Measurements from ENCODE around the gene NUP214. TPM values are rescaled to one million over a fixed set of nuclear protein-coding genes. Genes with fewer than 3 reads are reported as not detected.
"Not testable (repeated sequence)": the region's sequence is repeated elsewhere in the genome, so short reads cannot be mapped to it uniquely, and the experiment has no call there.

The NUP214 gene
- total RNA-seq, 5 donors from 2014 or later (not counting 1 experiment from before 2014, with no cell fraction given), result 66.7 to 106 (median 68.5) TPM

DNA sequence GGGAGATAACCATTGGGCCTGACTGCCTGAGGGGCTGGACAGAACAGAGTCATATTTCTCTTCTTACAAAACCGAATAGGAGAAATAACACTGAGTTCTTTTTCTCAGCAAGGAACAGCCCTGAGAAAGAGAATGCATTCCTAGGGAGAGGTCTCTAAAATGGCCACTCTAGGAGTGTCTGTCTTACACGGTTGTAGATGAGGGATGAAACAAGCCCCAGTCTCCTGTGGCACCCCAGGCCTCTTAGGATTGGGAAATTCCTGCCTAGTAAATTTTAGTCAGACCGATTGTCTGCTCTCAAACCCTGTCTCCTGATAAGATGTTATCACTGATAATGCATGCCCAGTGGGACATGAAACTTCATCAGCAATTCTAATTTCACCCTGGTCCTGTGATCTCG, 86.5 kb downstream of the NUP214 start:
- H3K9me3 Mint-ChIP-seq, result peaks cover 4 to 28% (median 18%) of the 10 kb centered on the region in 3 donors
- H3K4me3 ChIP-seq (ENCODE audit: control insufficient read depth in 1 of 2, extremely low read depth in 1 of 2, low read length in 1 of 2); CTCF ChIA-PET; POLR2A ChIA-PET; H3K27ac Mint-ChIP-seq; H3K27ac ChIP-seq (ENCODE audit: low read length); H3K27me3 ChIP-seq (replicated peaks in 1 of 2; ENCODE audit: control insufficient read depth in 2 of 2, extremely low read depth in 1 of 2, insufficient read depth in 2 of 2, low read length in 1 of 2); DNase-seq; H3K4me3 Mint-ChIP-seq; ATAC-seq (replicated peaks in 1 of 4); H3K4me1 Mint-ChIP-seq; H3K9me3 ChIP-seq; H3K4me1 ChIP-seq (ENCODE audit: control insufficient read depth in 1 of 2, extremely low read depth in 1 of 2, insufficient read depth in 2 of 2, low read length in 2 of 2); H3K27me3 Mint-ChIP-seq: not testable (repeated sequence)
- peaks cover 67% of the 10 kb centered on the region for H3K36me3 Mint-ChIP-seq
- WGBS (ENCODE audit: insufficient coverage), result 100% methylated on average over 3 of the region's 4 CpGs
- peaks cover 3 to 17% of the 10 kb centered on the region in 2 donors for H3K36me3 ChIP-seq (ENCODE audit: control insufficient read depth in 2 of 2, extremely low read depth in 1 of 2, insufficient read depth in 1 of 2, low read length in 1 of 2)

DNA sequence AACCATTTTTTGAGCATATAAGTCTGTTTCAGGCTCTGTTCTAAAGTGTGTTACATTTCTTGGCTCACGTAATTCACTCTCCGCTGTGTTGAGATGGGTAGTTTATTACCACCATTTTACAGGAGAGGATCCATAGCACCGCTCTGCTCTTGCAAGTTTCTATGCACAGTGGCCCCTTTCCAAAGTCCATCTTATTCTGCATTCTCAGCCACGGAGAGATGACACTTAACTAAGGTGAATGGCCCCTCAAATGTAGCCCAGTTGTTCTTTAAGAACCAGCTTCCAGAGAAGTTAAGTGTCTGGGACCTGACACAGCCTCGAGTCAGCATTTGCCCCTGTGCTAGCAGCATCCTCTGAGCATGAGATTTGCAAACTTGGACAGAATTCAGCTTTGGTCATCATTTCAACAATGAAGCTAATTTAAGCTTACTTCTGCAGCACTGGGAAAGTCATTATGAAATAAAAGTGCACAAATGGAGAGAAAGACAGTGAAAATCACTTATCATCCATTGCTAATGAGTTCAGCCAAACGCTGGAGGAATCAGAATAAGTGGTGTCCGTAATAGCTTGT, 89.0 kb downstream of the NUP214 start:
- Mint-ChIP-seq H3K9me3 (peaks cover 4 to 28% (median 18%) of the 10 kb centered on the region in 3 donors), H3K27me3 (no peaks in the 10 kb centered on the region), H3K4me3 (no peak overlapping the region), H3K27ac (no peak overlapping the region), H3K36me3 (peaks cover 69% of the 10 kb centered on the region), H3K4me1 (peaks cover 0 to 8% (median 0%) of the 10 kb centered on the region in 3 donors)
- Histone ChIP-seq H3K4me1 (ENCODE audit: control insufficient read depth in 1 of 2, extremely low read depth in 1 of 2, insufficient read depth in 2 of 2, low read length in 2 of 2) (no peaks in the 10 kb centered on the region), H3K9me3 (peaks cover 3% of the 10 kb centered on the region), H3K36me3 (ENCODE audit: control insufficient read depth in 2 of 2, extremely low read depth in 1 of 2, insufficient read depth in 1 of 2, low read length in 1 of 2) (peaks cover 0 to 22% of the 10 kb centered on the region in 2 donors), H3K4me3 (ENCODE audit: control insufficient read depth in 1 of 2, extremely low read depth in 1 of 2, low read length in 1 of 2) (no peak overlapping the region), H3K27me3 (replicated peaks in 1 of 2; ENCODE audit: control insufficient read depth in 2 of 2, extremely low read depth in 1 of 2, insufficient read depth in 2 of 2, low read length in 1 of 2) (no peaks in the 10 kb centered on the region), H3K27ac (ENCODE audit: low read length) (no peak overlapping the region)
- ATAC-seq (replicated peaks in 1 of 4), result no peak
- ChIA-PET CTCF (no interaction called here), POLR2A (interaction anchor here in 1 of 2 donors (0.6 kb wide), 1 partner anchor 89 kb away, joined by 4 read pairs; the partner anchor contains the start of gene NUP214)
- DNase-seq, result no peak
- WGBS (ENCODE audit: insufficient coverage), result 82% methylated on average over 3 of the region's 7 CpGs

DNA sequence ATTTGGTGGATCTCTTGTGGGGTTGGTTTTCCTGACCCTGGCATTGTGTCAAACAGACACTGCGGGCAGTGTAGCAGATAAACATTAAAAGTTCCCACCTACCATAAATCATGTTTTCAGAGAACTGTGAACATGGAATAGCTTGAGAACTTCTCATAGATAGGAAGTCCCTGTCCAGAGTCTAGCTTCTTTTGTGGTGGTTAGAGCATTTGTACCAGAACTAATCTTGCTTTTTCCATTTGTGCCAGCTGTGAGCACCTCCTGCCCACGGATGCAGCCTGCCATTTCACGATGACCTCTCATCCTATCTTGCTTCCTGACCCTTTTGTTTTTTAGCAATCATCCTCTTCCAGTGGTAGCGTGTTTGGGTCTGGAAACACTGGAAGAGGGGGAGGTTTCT, 89.5 kb downstream of the NUP214 start:
- no peaks in the 10 kb centered on the region for H3K27me3 ChIP-seq (replicated peaks in 1 of 2; ENCODE audit: control insufficient read depth in 2 of 2, extremely low read depth in 1 of 2, insufficient read depth in 2 of 2, low read length in 1 of 2)
- POLR2A ChIA-PET, result interaction anchor here in 1 of 2 donors (0.6 kb wide), 1 partner anchor 89 kb away, joined by 4 read pairs; the partner anchor contains the start of gene NUP214
- no peak overlapping the region for H3K27ac ChIP-seq (ENCODE audit: low read length)
- peaks cover 3% of the 10 kb centered on the region for H3K9me3 ChIP-seq
- CTCF ChIA-PET, result no interaction called here
- H3K36me3 ChIP-seq (ENCODE audit: control insufficient read depth in 2 of 2, extremely low read depth in 1 of 2, insufficient read depth in 1 of 2, low read length in 1 of 2), result peaks cover 0 to 22% of the 10 kb centered on the region in 2 donors
- Mint-ChIP-seq H3K27ac (no peak overlapping the region), H3K4me1 (peaks cover 0 to 8% (median 0%) of the 10 kb centered on the region in 3 donors), H3K9me3 (peaks cover 4 to 27% (median 18%) of the 10 kb centered on the region in 3 donors), H3K4me3 (no peak overlapping the region), H3K36me3 (peaks cover 65% of the 10 kb centered on the region), H3K27me3 (no peaks in the 10 kb centered on the region)
- H3K4me1 ChIP-seq (ENCODE audit: control insufficient read depth in 1 of 2, extremely low read depth in 1 of 2, insufficient read depth in 2 of 2, low read length in 2 of 2), result no peaks in the 10 kb centered on the region
- no peak for DNase-seq
- no CpG with 5 or more reads among the region's 4 CpGs for WGBS (ENCODE audit: insufficient coverage)
- ATAC-seq (replicated peaks in 1 of 4), result no peak
- no peak overlapping the region for H3K4me3 ChIP-seq (ENCODE audit: control insufficient read depth in 1 of 2, extremely low read depth in 1 of 2, low read length in 1 of 2)

DNA sequence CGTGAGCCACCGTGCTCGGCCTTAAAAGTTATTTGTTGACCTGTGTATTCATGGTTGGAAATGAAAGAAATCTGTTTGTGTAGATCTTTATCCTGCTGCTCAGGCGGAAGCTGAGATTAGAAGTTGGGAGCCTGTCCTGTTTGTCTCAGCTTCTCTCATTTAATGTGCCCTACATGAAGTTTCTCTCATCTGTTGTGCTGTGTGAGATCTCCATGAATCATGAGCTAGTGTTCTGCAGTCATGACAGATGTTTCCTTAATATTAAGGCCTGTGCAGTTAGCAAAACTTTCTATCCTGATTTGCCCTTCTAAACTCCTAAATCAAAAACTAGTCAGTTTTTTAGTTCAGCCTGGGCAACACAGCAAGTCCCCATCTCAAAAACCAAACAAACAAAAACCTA, 91.4 kb downstream of the NUP214 start:
- no CpG with 5 or more reads among the region's 4 CpGs for WGBS (ENCODE audit: insufficient coverage)
- H3K36me3 Mint-ChIP-seq, result peaks cover 58% of the 10 kb centered on the region
- peaks cover 0 to 9% (median 6%) of the 10 kb centered on the region in 3 donors for H3K9me3 Mint-ChIP-seq
- no peak overlapping the region for H3K27ac ChIP-seq (ENCODE audit: low read length)
- H3K4me1 ChIP-seq (ENCODE audit: control insufficient read depth in 1 of 2, extremely low read depth in 1 of 2, insufficient read depth in 2 of 2, low read length in 2 of 2), result no peaks in the 10 kb centered on the region
- H3K27me3 Mint-ChIP-seq, result no peaks in the 10 kb centered on the region
- peaks cover 0 to 18% of the 10 kb centered on the region in 2 donors for H3K36me3 ChIP-seq (ENCODE audit: control insufficient read depth in 2 of 2, extremely low read depth in 1 of 2, insufficient read depth in 1 of 2, low read length in 1 of 2)
- DNase-seq, result no peak
- ATAC-seq (replicated peaks in 1 of 4), result no peak
- H3K4me1 Mint-ChIP-seq, result peaks cover 0 to 8% (median 0%) of the 10 kb centered on the region in 3 donors
- H3K9me3 ChIP-seq, result no peaks in the 10 kb centered on the region
- H3K27me3 ChIP-seq (replicated peaks in 1 of 2; ENCODE audit: control insufficient read depth in 2 of 2, extremely low read depth in 1 of 2, insufficient read depth in 2 of 2, low read length in 1 of 2), result no peaks in the 10 kb centered on the region
- no peak overlapping the region for H3K4me3 ChIP-seq (ENCODE audit: control insufficient read depth in 1 of 2, extremely low read depth in 1 of 2, low read length in 1 of 2)
- no peak overlapping the region for H3K4me3 Mint-ChIP-seq
- no peak overlapping the region for H3K27ac Mint-ChIP-seq
- ChIA-PET CTCF (no interaction called here), POLR2A (no interaction called here)

DNA sequence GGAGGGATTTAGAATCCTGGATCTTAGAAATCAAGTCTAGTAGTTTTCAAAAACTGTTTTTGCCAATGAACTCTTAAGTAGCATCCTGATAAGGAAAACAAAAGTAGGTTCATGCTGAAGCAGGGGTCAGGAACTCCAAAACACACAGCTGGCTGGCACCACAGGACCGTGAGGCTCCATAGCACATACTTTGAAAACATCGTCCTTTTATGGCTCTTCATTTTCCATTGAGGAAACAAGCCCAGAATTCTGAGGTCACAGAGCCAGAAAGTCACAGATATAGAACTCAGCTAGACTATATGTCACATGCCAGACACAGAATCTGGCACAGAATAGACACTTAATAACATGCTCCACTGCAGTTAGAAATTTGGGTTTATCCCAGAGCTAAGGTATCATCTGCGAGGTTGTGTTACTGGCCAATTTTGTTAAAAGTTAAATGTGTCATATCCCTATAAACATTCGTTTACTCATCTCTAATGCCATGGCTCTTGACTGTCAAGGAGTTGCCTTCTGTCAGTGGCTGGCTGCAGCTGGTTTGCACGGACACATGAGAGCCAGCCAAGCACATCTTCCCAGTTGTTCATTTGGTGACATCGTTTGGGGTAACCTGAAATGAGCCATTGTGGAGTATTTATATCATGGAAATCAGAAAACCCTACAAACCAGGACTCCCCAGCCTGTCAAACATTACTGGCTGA, 92.1 kb downstream of the NUP214 start:
- POLR2A ChIA-PET, result no interaction called here
- no peak for ATAC-seq (replicated peaks in 1 of 4)
- H3K9me3 ChIP-seq, result no peaks in the 10 kb centered on the region

DNA sequence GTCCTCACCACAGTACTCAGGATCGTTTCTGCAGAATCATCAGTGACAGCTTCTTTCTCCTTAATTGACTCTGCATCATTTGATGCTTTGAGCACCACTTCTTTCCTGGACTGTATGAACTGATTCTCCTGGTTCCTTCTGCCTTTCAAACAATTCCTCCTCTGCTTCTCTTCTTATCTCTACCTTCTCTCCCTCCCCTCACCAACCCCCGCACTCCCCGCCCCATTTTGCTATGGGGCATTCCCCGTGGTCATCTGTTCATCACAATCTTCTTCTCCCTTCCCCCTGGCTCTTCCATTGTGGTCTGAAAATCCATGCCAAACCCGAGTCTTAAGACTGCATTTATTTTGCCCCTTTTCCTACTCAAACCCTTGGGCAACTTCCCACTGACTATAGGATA, 93.0 kb downstream of the NUP214 start:
- Histone ChIP-seq H3K27ac (ENCODE audit: low read length) (no peak overlapping the region), H3K36me3 (ENCODE audit: control insufficient read depth in 2 of 2, extremely low read depth in 1 of 2, insufficient read depth in 1 of 2, low read length in 1 of 2) (peaks cover 0 to 18% of the 10 kb centered on the region in 2 donors), H3K4me1 (ENCODE audit: control insufficient read depth in 1 of 2, extremely low read depth in 1 of 2, insufficient read depth in 2 of 2, low read length in 2 of 2) (no peaks in the 10 kb centered on the region), H3K27me3 (replicated peaks in 1 of 2; ENCODE audit: control insufficient read depth in 2 of 2, extremely low read depth in 1 of 2, insufficient read depth in 2 of 2, low read length in 1 of 2) (no peaks in the 10 kb centered on the region), H3K9me3 (no peaks in the 10 kb centered on the region), H3K4me3 (ENCODE audit: control insufficient read depth in 1 of 2, extremely low read depth in 1 of 2, low read length in 1 of 2) (no peak overlapping the region)
- Mint-ChIP-seq H3K4me1 (peaks cover 0 to 12% (median 0%) of the 10 kb centered on the region in 3 donors), H3K9me3 (no peaks in the 10 kb centered on the region), H3K36me3 (peaks cover 57% of the 10 kb centered on the region), H3K27me3 (no peaks in the 10 kb centered on the region), H3K4me3 (no peak overlapping the region), H3K27ac (no peak overlapping the region)
- POLR2A ChIA-PET, result no interaction called here
- ATAC-seq (replicated peaks in 1 of 4), result no peak
- 100% methylated on average over 4 of the region's 5 CpGs for WGBS (ENCODE audit: insufficient coverage)
- CTCF ChIA-PET, result interaction anchor here in 1 of 2 donors (0.5 kb wide), 1 partner anchor 327 kb away, joined by 4 read pairs; no protein-coding TSS in a partner anchor
- no peak for DNase-seq

More for the DNA sequence above, 92.1 kb downstream of the NUP214 start:
- no peak overlapping the region for H3K4me3 ChIP-seq (ENCODE audit: control insufficient read depth in 1 of 2, extremely low read depth in 1 of 2, low read length in 1 of 2)
- no peak overlapping the region for H3K27ac Mint-ChIP-seq
- no peak for DNase-seq
- 80% methylated on average over 1 of the region's 6 CpGs for WGBS (ENCODE audit: insufficient coverage)
- peaks cover 0 to 18% of the 10 kb centered on the region in 2 donors for H3K36me3 ChIP-seq (ENCODE audit: control insufficient read depth in 2 of 2, extremely low read depth in 1 of 2, insufficient read depth in 1 of 2, low read length in 1 of 2)
- H3K4me1 ChIP-seq (ENCODE audit: control insufficient read depth in 1 of 2, extremely low read depth in 1 of 2, insufficient read depth in 2 of 2, low read length in 2 of 2), result no peaks in the 10 kb centered on the region
- H3K36me3 Mint-ChIP-seq, result peaks cover 54% of the 10 kb centered on the region
- no peak overlapping the region for H3K4me3 Mint-ChIP-seq
- no peaks in the 10 kb centered on the region for H3K27me3 Mint-ChIP-seq
- H3K27me3 ChIP-seq (replicated peaks in 1 of 2; ENCODE audit: control insufficient read depth in 2 of 2, extremely low read depth in 1 of 2, insufficient read depth in 2 of 2, low read length in 1 of 2), result no peaks in the 10 kb centered on the region
- H3K27ac ChIP-seq (ENCODE audit: low read length), result no peak overlapping the region
- peaks cover 0 to 4% (median 2%) of the 10 kb centered on the region in 3 donors for H3K9me3 Mint-ChIP-seq
- peaks cover 0 to 8% (median 0%) of the 10 kb centered on the region in 3 donors for H3K4me1 Mint-ChIP-seq
- CTCF ChIA-PET, result no interaction called here

Measured in T-cell (primary cell).